IMR-90 (cell line): ENCODE measurements around the gene NEU1. TPM values are rescaled to one million over a fixed set of nuclear protein-coding genes. Genes with fewer than 3 reads are reported as not detected.
A peak's percentile ranks its signal among the peaks of the same experiment; 100 is the strongest.

Experiments used
- ATAC-seq: fragments of 200-7000 bp; cut with Tn5 transposase; 2 replicates; pipeline ENCODE4 v1.9.1; 2020; ENCODE audit warnings: low read depth, mild to moderate bottlenecking, moderate library complexity
- BruUV-seq: library from RNA; stranded (reverse); fragments of 400-500 nt; replicated peaks from 2 replicates; lab custom pipeline; 2021; lab: Mats Ljungman, UMichigan
- CTCF ChIA-PET: fragments of 300-600 bp; formaldehyde crosslinking; extraction: SDS; loops from one replicate; lab custom pipeline; 2021; ENCODE audit warnings: antibody characterized with exemption; lab: Yijun Ruan, JAX
- POLR2A ChIA-PET: fragments of 300-600 bp; sonication (Branson Sonifier 250); formaldehyde crosslinking; loops from one replicate; lab custom pipeline; 2022; ENCODE audit warnings: antibody characterized with exemption; ENCODE audit not compliant: unreplicated experiment; lab: Charles Lee
- DNase-seq: peaks from one replicate; pipeline ENCODE4 v3.0.0; 2013
- H2AFZ ChIP-seq: replicated peaks from 2 replicates; pipeline ENCODE3; 2013; ENCODE audit warnings: low read length, mild to moderate bottlenecking; ENCODE audit not compliant: poor library complexity
- H2AK5ac ChIP-seq: 2 replicates; pipeline ENCODE4 v1.6.1; 2013; ENCODE audit warnings: low read depth, low read length, inconsistent platforms
- H2AK9ac ChIP-seq: replicated peaks from 2 replicates; pipeline ENCODE3; 2013; ENCODE audit warnings: mild to moderate bottlenecking, low read depth, low read length, moderate library complexity; ENCODE audit not compliant: poor library complexity
- H2BK120ac ChIP-seq: 2 replicates; pipeline ENCODE4 v1.6.1; 2013; ENCODE audit warnings: low read depth, low read length, inconsistent platforms
- H2BK15ac ChIP-seq: 3 replicates; pipeline ENCODE4 v1.6.1; 2013; ENCODE audit warnings: low read depth, low read length, inconsistent platforms
- H2BK20ac ChIP-seq: 2 replicates; pipeline ENCODE4 v1.6.1; 2013; ENCODE audit warnings: low read depth, mild to moderate bottlenecking, inconsistent platforms, low read length, moderate library complexity
- H2BK5ac ChIP-seq: 2 replicates; pipeline ENCODE4 v1.6.1; 2013; ENCODE audit warnings: mild to moderate bottlenecking, low read depth, low read length, inconsistent platforms; ENCODE audit not compliant: poor library complexity, severe bottlenecking
- H3K14ac ChIP-seq: replicated peaks from 2 replicates; pipeline ENCODE4 v1.6.1; 2013; ENCODE audit warnings: low read depth, low read length, inconsistent platforms
- H3K18ac ChIP-seq: 2 replicates; pipeline ENCODE4 v1.6.1; 2013; ENCODE audit warnings: low read depth, low read length, control low read depth
- H3K23ac ChIP-seq: 2 replicates; pipeline ENCODE4 v1.6.1; 2013; ENCODE audit warnings: low read depth, low read length, inconsistent platforms
- H3K27ac ChIP-seq: 2 replicates; pipeline ENCODE4 v1.5.1; 2013; ENCODE audit warnings: mild to moderate bottlenecking, control low read depth, low read length; ENCODE audit not compliant: insufficient read depth
- H3K27me3 ChIP-seq: 2 replicates; pipeline ENCODE4 v1.6.1; 2013; ENCODE audit warnings: low read length; ENCODE audit not compliant: control insufficient read depth, insufficient read depth
- H3K36me3 ChIP-seq: 2 replicates; pipeline ENCODE4 v1.6.1; 2013; ENCODE audit warnings: low read length, mixed read lengths; ENCODE audit not compliant: control insufficient read depth, insufficient read depth
- H3K4ac ChIP-seq: 2 replicates; pipeline ENCODE4 v1.6.1; 2013; ENCODE audit warnings: low read depth, low read length, inconsistent platforms
- H3K4me1 ChIP-seq: 2 replicates; pipeline ENCODE4 v1.6.1; 2013; ENCODE audit warnings: low read length, mixed read lengths; ENCODE audit not compliant: control insufficient read depth, insufficient read depth
- H3K4me2 ChIP-seq: 2 replicates; pipeline ENCODE4 v1.6.1; 2013; ENCODE audit warnings: low read depth, mild to moderate bottlenecking, control low read depth, low read length, moderate library complexity
- H3K4me3 ChIP-seq: 2 replicates; pipeline ENCODE4 v1.5.1; 2013; ENCODE audit warnings: low read depth, mild to moderate bottlenecking, control low read depth, low read length, moderate library complexity; ENCODE audit not compliant: insufficient read depth
- H3K56ac ChIP-seq: 2 replicates; pipeline ENCODE4 v1.6.1; 2013; ENCODE audit warnings: low read length, inconsistent platforms; ENCODE audit not compliant: insufficient read depth; ENCODE audit errors: extremely low read depth
- H3K79me1 ChIP-seq, 2 experiments: 2 replicates each; pipeline ENCODE4 v1.6.1; 2013; ENCODE audit warnings: low read length in 2 of 2, inconsistent platforms in 1 of 2, low read depth in 1 of 2
- H3K9ac ChIP-seq: 2 replicates; pipeline ENCODE4 v1.6.1; 2013; ENCODE audit warnings: low read depth, low read length, control low read depth
- H3K9me1 ChIP-seq: 2 replicates; pipeline ENCODE4 v1.6.1; 2013; ENCODE audit warnings: low read length, inconsistent platforms; ENCODE audit not compliant: insufficient read depth
- H3K9me3 ChIP-seq: 2 replicates; pipeline ENCODE4 v1.6.1; 2013; ENCODE audit warnings: low read length; ENCODE audit not compliant: control insufficient read depth, insufficient read depth
- H4K20me1 ChIP-seq: 2 replicates; pipeline ENCODE4 v1.6.1; 2013; ENCODE audit warnings: low read length, inconsistent platforms; ENCODE audit not compliant: insufficient read depth
- H4K5ac ChIP-seq: 2 replicates; pipeline ENCODE4 v1.6.1; 2013; ENCODE audit warnings: mild to moderate bottlenecking, low read depth, low read length, control low read depth
- H4K8ac ChIP-seq, 2 experiments: 2 replicates each; pipeline ENCODE4 v1.6.1; 2013; ENCODE audit warnings: low read depth in 2 of 2, low read length in 2 of 2, control low read depth in 1 of 2, inconsistent platforms in 1 of 2
- H4K91ac ChIP-seq: 2 replicates; pipeline ENCODE4 v1.6.1; 2013; ENCODE audit warnings: low read depth, low read length, inconsistent platforms; ENCODE audit not compliant: insufficient read depth
- BHLHE40 ChIP-seq: fragments of 150-350 bp; IDR thresholded peaks from 2 replicates; pipeline ENCODE4 v1.6.1; 2016; ENCODE audit warnings: mild to moderate bottlenecking, low read depth, low read length
- CEBPB ChIP-seq: IDR thresholded peaks from 2 replicates; pipeline ENCODE4 v1.6.1; 2012; ENCODE audit warnings: low read depth, low read length, improper control_type of control experiment
- CHD1 ChIP-seq: IDR thresholded peaks from 2 replicates; pipeline ENCODE4 v1.6.1; 2012; ENCODE audit warnings: low read depth, low read length, improper control_type of control experiment
- FOS ChIP-seq: fragments of 150-350 bp; IDR thresholded peaks from 2 replicates; pipeline ENCODE4 v1.6.1; 2016; ENCODE audit warnings: low read depth, low read length
- MAFK ChIP-seq: IDR thresholded peaks from 2 replicates; pipeline ENCODE4 v1.6.1; 2012; ENCODE audit warnings: low read depth, low read length, improper control_type of control experiment
- MAZ ChIP-seq: IDR thresholded peaks from 2 replicates; pipeline ENCODE4 v1.6.1; 2012; ENCODE audit warnings: low read depth, mild to moderate bottlenecking, low read length, improper control_type of control experiment, moderate library complexity, borderline replicate concordance
- NFE2L2 ChIP-seq: fragments of 150-350 bp; IDR thresholded peaks from 2 replicates; pipeline ENCODE4 v1.6.1; 2016; ENCODE audit warnings: low read depth, mild to moderate bottlenecking, low read length
- POLR2A ChIP-seq: IDR thresholded peaks from 2 replicates; pipeline ENCODE4 v1.6.1; 2012; ENCODE audit warnings: mild to moderate bottlenecking, low read depth, low read length
- RAD21 ChIP-seq: IDR thresholded peaks from 2 replicates; pipeline ENCODE4 v1.6.1; 2012; ENCODE audit warnings: low read length, improper control_type of control experiment
- RCOR1 ChIP-seq: IDR thresholded peaks from 2 replicates; pipeline ENCODE4 v1.6.1; 2012; ENCODE audit warnings: mild to moderate bottlenecking, low read length, improper control_type of control experiment; ENCODE audit not compliant: insufficient replicate concordance
- WGBS, 2 experiments: methylation state at CpG; one replicate each; pipeline versions ENCODE4 v1.1.5 to v1.1.7; 2013; ENCODE audit warnings: missing lambda C conversion rate in 2 of 2; ENCODE audit not compliant: insufficient read length in 1 of 2; ENCODE audit errors: extremely low coverage in 2 of 2; 5-methylcytosine and 5-hydroxymethylcytosine counted together
- dilution Hi-C: fragments of 300-500 bp; cut with HindIII; formaldehyde crosslinking; loops from one replicate; pipeline ENCODE4 v1.14.3; 2018; ENCODE audit warnings: low sequenced_read_pairs; ENCODE audit not compliant: unreplicated experiment
- in situ Hi-C: fragments of 300-500 bp; cut with MboI; formaldehyde crosslinking; loops from 3 replicates; pipeline ENCODE4 v1.14.3; 2019; ENCODE audit warnings: low sequenced_read_pairs, inconsistent platforms, mixed read lengths
- intact Hi-C: fragments of 100-400 bp; cut with micrococcal nuclease; formaldehyde crosslinking; loops from 2 replicates; pipeline ENCODE4 v1.10.0; 2022
- polyA plus RNA-seq, 3 experiments: library from polyadenylated mRNA; depleted of rRNA; stranded (reverse); fragments of >200 nt; gene quantifications; 2 replicates each; pipeline ENCODE4 v1.2.3, GENCODE V29; 2012; ENCODE audit warnings: low replicate concordance in 1 of 3
- total RNA-seq: library from RNA; depleted of rRNA; stranded (reverse); fragments of >200 nt; gene quantifications from 2 replicates; pipeline ENCODE4 v1.2.3, GENCODE V29; 2012
- TF ChIP-seq, protein P1 (sequence below): fragments of 150-350 bp; IDR thresholded peaks from 2 replicates; pipeline ENCODE4 v1.6.1; 2017; ENCODE audit warnings: mild to moderate bottlenecking, antibody characterized with exemption, low read length, low read depth

NEU1 gene
- total and polyA plus RNA-seq, 2 of the 4 experiments (the other 2 are of a cell fraction) = 28.5 to 36.2 TPM

DNA sequence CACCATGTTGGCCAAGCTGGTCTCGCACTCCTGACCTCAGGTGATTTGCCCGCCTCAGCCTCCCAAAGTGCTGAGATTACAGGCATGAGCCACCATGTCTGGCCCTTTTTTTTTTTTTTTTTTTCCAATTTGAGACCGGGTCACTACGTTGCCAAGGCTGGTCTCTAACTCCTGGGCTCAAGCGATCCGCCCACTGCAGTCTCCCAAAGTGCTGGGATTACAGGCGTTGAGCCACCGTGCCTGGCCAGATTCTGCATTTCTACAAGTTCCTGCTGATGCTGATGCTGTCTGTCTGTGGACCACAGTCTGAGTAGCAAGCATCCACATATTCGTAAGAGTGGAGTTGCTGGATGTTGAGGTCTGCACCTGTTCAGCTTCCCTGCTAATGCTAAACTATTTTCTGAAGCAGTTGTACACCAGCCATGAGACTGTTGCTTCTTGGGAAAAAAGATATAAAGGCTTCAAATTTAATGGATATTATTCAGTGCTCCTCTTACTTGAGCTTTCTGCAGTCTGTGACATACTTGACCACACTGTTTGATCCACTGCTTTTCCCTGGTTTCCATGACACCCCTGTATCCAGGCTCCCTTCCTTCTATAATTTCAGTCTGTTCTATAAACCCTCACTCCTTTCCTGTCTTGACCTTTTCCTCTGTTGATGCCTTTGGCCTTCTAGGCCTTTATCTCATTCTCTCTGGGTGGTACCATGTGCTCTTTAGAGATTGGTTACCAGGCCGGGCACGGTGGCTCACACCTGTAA is 49.4 kb upstream of the NEU1 start:
- Histone ChIP-seq H2BK5ac (no peak overlapping the region), H4K5ac (peak overlapping the region; percentile 56), H3K56ac (no peak overlapping the region), H3K27me3 (no peaks in the 10 kb centered on the region), H3K23ac (no peak overlapping the region), H4K8ac (peak overlapping the region in 1 of 2 experiments; percentile 23; a peak in 2 of 4 replicates), H3K36me3 (no peaks in the 10 kb centered on the region), H3K27ac (peak overlapping the region; percentile 54; the same call in 1 of the 2 replicates), H2BK20ac (peak overlapping the region; percentile 69), H4K20me1 (no peaks in the 10 kb centered on the region), H2AK5ac (peak overlapping the region; percentile 94), H2BK120ac (peak overlapping the region; percentile 78), H3K18ac (no peak overlapping the region; the same call in 1 of the 2 replicates), H3K79me1 (no peaks in the 10 kb centered on the region), H2AK9ac (no peak overlapping the region), H3K4me1 (peaks cover 7% of the 10 kb centered on the region), H3K9me3 (no peaks in the 10 kb centered on the region), H3K14ac (no peak overlapping the region; the same call in 1 of the 2 replicates), H3K9ac (no peak overlapping the region), H3K4me2 (no peak overlapping the region), H2BK15ac (peak overlapping the region; percentile 53), H3K4ac (peak overlapping the region; percentile 78), H2AFZ (no peak overlapping the region), H3K9me1 (peaks cover 9% of the 10 kb centered on the region; the same call in 1 of the 2 replicates), H4K91ac (peak overlapping the region; percentile 62), H3K4me3 (no peak overlapping the region)
- DNase-seq (no peak), ATAC-seq (no peak)
- no TSS peak for BruUV-seq
- ChIA-PET CTCF (interaction anchor here (0.7 kb wide), 1 partner anchor 884 kb away, joined by 4 read pairs; no protein-coding TSS in a partner anchor), POLR2A (no interaction called here)
- intact Hi-C loops = no loop called here
- in situ Hi-C loops = loop anchor here (5.0 kb wide), 1 partner anchor 35 kb away; the partner anchor contains the start of gene CFB
- 82% methylated on average over 10 of the region's 11 CpGs; no CpG with 5 or more reads in 1 of the 2 experiments for WGBS, 2 experiments
- TF ChIP-seq BHLHE40 = no peak
- TF ChIP-seq CHD1 = no peak
- no peak for TF ChIP-seq CEBPB
- no peak for TF ChIP-seq FOS
- no peak for TF ChIP-seq POLR2A
- no peak for TF ChIP-seq RCOR1
- TF ChIP-seq, protein P1, sequence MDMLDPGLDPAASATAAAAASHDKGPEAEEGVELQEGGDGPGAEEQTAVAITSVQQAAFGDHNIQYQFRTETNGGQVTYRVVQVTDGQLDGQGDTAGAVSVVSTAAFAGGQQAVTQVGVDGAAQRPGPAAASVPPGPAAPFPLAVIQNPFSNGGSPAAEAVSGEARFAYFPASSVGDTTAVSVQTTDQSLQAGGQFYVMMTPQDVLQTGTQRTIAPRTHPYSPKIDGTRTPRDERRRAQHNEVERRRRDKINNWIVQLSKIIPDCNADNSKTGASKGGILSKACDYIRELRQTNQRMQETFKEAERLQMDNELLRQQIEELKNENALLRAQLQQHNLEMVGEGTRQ = no peak
- TF ChIP-seq NFE2L2 = no peak
- TF ChIP-seq MAZ = no peak
- no peak for TF ChIP-seq RAD21
- no peak for TF ChIP-seq MAFK
- dilution Hi-C loops = no loop called here
